HEK293 (cell line): ENCODE results near the gene ARHGAP42.
A peak's percentile ranks its signal among the peaks of the same experiment; 100 is the strongest.

Experiments
- CTCF ChIA-PET: fragments of 350-600 bp; formaldehyde crosslinking; extraction: SDS; loops from one replicate; lab custom pipeline; 2021; ENCODE audit warnings: antibody characterized with exemption; lab: Yijun Ruan, JAX
- POLR2A ChIA-PET: fragments of 300-600 bp; formaldehyde crosslinking; extraction: SDS; loops from one replicate; lab custom pipeline; 2020; ENCODE audit warnings: antibody characterized with exemption, inconsistent platforms; lab: Yijun Ruan, JAX
- H3K27ac ChIP-seq: fragments of 200-500 bp; sonication (Bioruptor generic); 2 replicates; pipeline ENCODE4 v1.5.1; 2014; ENCODE audit warnings: low read depth, low read length, control low read depth, inconsistent platforms; ENCODE audit errors: extremely low read depth
- H3K36me3 ChIP-seq, 2 experiments: fragments of 200-500 bp in 1 of 2; sonication (Bioruptor generic) in 1 of 2; 1 replicate in 1 of 2; 2 replicates in 1 of 2; pipeline ENCODE4 v1.5.1; 2014 to 2017; ENCODE audit warnings: inconsistent platforms in 2 of 2, low read length in 2 of 2; ENCODE audit not compliant: control insufficient read depth in 2 of 2, insufficient read depth in 1 of 2
- H3K4me1 ChIP-seq: fragments of 200-500 bp; sonication (Bioruptor generic); 2 replicates; pipeline ENCODE4 v1.5.1; 2014; ENCODE audit warnings: mild to moderate bottlenecking, low read length, inconsistent platforms; ENCODE audit not compliant: control insufficient read depth, insufficient read depth
- H3K4me3 ChIP-seq: 2 replicates; pipeline ENCODE4 v1.5.1; 2011; ENCODE audit warnings: low read depth, mild to moderate bottlenecking, control low read depth, low read length, moderate library complexity
- H3K9me3 ChIP-seq: fragments of 200-500 bp; sonication (Bioruptor generic); 2 replicates; pipeline ENCODE4 v1.5.1; 2014; ENCODE audit warnings: low read depth, low read length, inconsistent platforms; ENCODE audit not compliant: control insufficient read depth, insufficient read depth
- ELK4 ChIP-seq: IDR thresholded peaks from 2 replicates; pipeline ENCODE4 v1.6.1; 2011; ENCODE audit warnings: mild to moderate bottlenecking, low read depth, low read length, borderline replicate concordance
- HIC1 ChIP-seq: fragments of 450-650 bp; formaldehyde crosslinking; IDR thresholded peaks from 2 replicates; pipeline ENCODE4 v1.5.1; 2016; ENCODE audit warnings: missing biosample characterization, missing genetic modification characterization
- PRDM1 ChIP-seq: fragments of 450-650 bp; formaldehyde crosslinking; IDR thresholded peaks from 2 replicates; pipeline ENCODE4; 2016; ENCODE audit warnings: missing biosample characterization, missing genetic modification characterization
- RBAK ChIP-seq: fragments of 450-650 bp; formaldehyde crosslinking; IDR thresholded peaks from 2 replicates; pipeline ENCODE4 v1.5.1; 2016; ENCODE audit warnings: missing biosample characterization, missing genetic modification characterization
- ZBTB6 ChIP-seq: fragments of 450-650 bp; formaldehyde crosslinking; IDR thresholded peaks from 2 replicates; pipeline ENCODE4 v1.5.1; 2017; ENCODE audit warnings: missing biosample characterization, missing genetic modification characterization
- ZFP69B ChIP-seq: fragments of 450-650 bp; formaldehyde crosslinking; IDR thresholded peaks from 2 replicates; pipeline ENCODE4 v1.5.1; 2016; ENCODE audit warnings: missing biosample characterization, missing genetic modification characterization
- ZNF148 ChIP-seq: fragments of 450-650 bp; formaldehyde crosslinking; IDR thresholded peaks from 2 replicates; pipeline ENCODE4 v1.5.0; 2017; ENCODE audit warnings: missing biosample characterization, missing genetic modification characterization, borderline replicate concordance
- ZNF157 ChIP-seq: fragments of 450-650 bp; formaldehyde crosslinking; IDR thresholded peaks from 2 replicates; pipeline ENCODE4 v1.5.1; 2016; ENCODE audit warnings: missing biosample characterization, missing genetic modification characterization
- ZNF221 ChIP-seq: fragments of 450-650 bp; formaldehyde crosslinking; IDR thresholded peaks from 2 replicates; pipeline ENCODE4 v1.5.1; 2017; ENCODE audit warnings: missing biosample characterization, missing genetic modification characterization, borderline replicate concordance
- ZNF248 ChIP-seq: fragments of 450-650 bp; formaldehyde crosslinking; IDR thresholded peaks from 2 replicates; pipeline ENCODE4 v1.5.1; 2017; ENCODE audit warnings: missing biosample characterization, missing genetic modification characterization
- ZNF37A ChIP-seq: fragments of 450-650 bp; IDR thresholded peaks from 2 replicates; pipeline ENCODE4 v1.5.1; 2018; ENCODE audit warnings: missing biosample characterization, missing genetic modification characterization
- ZNF404 ChIP-seq: fragments of 450-650 bp; formaldehyde crosslinking; IDR thresholded peaks from 2 replicates; pipeline ENCODE4 v1.5.1; 2017; ENCODE audit warnings: missing biosample characterization, missing genetic modification characterization
- ZNF433 ChIP-seq: fragments of 450-650 bp; formaldehyde crosslinking; IDR thresholded peaks from 2 replicates; pipeline ENCODE4 v1.5.1; 2016; ENCODE audit warnings: missing biosample characterization, missing genetic modification characterization, low read depth
- ZNF48 ChIP-seq: fragments of 450-650 bp; formaldehyde crosslinking; IDR thresholded peaks from 2 replicates; pipeline ENCODE4 v1.5.1; 2016; ENCODE audit warnings: missing biosample characterization, missing genetic modification characterization
- ZNF580 ChIP-seq: fragments of 450-650 bp; formaldehyde crosslinking; IDR thresholded peaks from 2 replicates; pipeline ENCODE4 v1.5.1; 2016; ENCODE audit warnings: missing biosample characterization, missing genetic modification characterization
- ZNF624 ChIP-seq: fragments of 450-650 bp; formaldehyde crosslinking; IDR thresholded peaks from 2 replicates; pipeline ENCODE4 v1.5.1; 2017; ENCODE audit warnings: missing biosample characterization, missing genetic modification characterization
- ZNF768 ChIP-seq: fragments of 450-650 bp; formaldehyde crosslinking; IDR thresholded peaks from 2 replicates; pipeline ENCODE4 v1.5.1; 2018; ENCODE audit warnings: missing biosample characterization, mild to moderate bottlenecking, missing genetic modification characterization

ARHGAP42 gene

GRCh38 chr11:100823360-100823759 is 136.3 kb downstream of the ARHGAP42 start:
- Histone ChIP-seq H3K9me3 (no peaks in the 10 kb centered on the region), H3K4me1 (peaks cover 5% of the 10 kb centered on the region), H3K27ac (no peak overlapping the region), H3K36me3 (no peaks in the 10 kb centered on the region), H3K4me3 (no peak overlapping the region)
- TF ChIP-seq ZNF768 = no peak
- no peak for TF ChIP-seq HIC1
- no peak for TF ChIP-seq RBAK
- TF ChIP-seq ZNF148 (tag by site-specific recombination) = no peak
- no peak for TF ChIP-seq ZNF221 (tag by site-specific recombination)
- no peak for TF ChIP-seq ZNF404
- TF ChIP-seq ZFP69B (tag by site-specific recombination) = no peak
- no peak for TF ChIP-seq ZNF624 (tag by site-specific recombination)
- no peak for TF ChIP-seq ZNF248 (tag by site-specific recombination)
- TF ChIP-seq ZNF37A (tag by site-specific recombination) = no peak
- no peak for TF ChIP-seq ZNF157 (tag by site-specific recombination)
- TF ChIP-seq ZBTB6 (tag by site-specific recombination) = no peak
- no peak for TF ChIP-seq ZNF580
- CTCF ChIA-PET = interaction anchor here (0.8 kb wide), 1 partner anchor 109 kb away, joined by 3 read pairs; no protein-coding TSS in a partner anchor
- POLR2A ChIA-PET = interaction anchor here (0.7 kb wide), 1 partner anchor 95 kb away, joined by 4 read pairs; no protein-coding TSS in a partner anchor

GRCh38 chr11:100824041-100824809 is 137.1 kb downstream of the ARHGAP42 start:
- ChIA-PET CTCF (interaction anchor here (0.5 to 0.8 kb wide), 3 partner anchors 108 to 403 kb away, joined by 3 to 4 read pairs (median 3); no protein-coding TSS in a partner anchor), POLR2A (no interaction called here)
- H3K4me1 ChIP-seq = peaks cover 5% of the 10 kb centered on the region

More at GRCh38 chr11:100824041-100824809, 137.1 kb downstream of the ARHGAP42 start:
- Histone ChIP-seq H3K27ac (no peak overlapping the region), H3K9me3 (no peaks in the 10 kb centered on the region), H3K4me3 (no peak overlapping the region), H3K36me3 (no peaks in the 10 kb centered on the region)
- TF ChIP-seq ZNF433 (tag by site-specific recombination) = no peak
- no peak for TF ChIP-seq ELK4
- TF ChIP-seq ZNF48 (tag by site-specific recombination) = no peak
- TF ChIP-seq PRDM1 (tag by site-specific recombination) = peak; percentile 25; the same call in 1 of the 2 replicates
